H1 (cell line): Measurements from ENCODE around the gene CD180.

Source experiments
- FOSL1 ChIP-seq: IDR thresholded peaks from 2 replicates; pipeline ENCODE4 v1.6.1; 2011; ENCODE audit warnings: mild to moderate bottlenecking, low read depth, low read length, moderate library complexity; ENCODE audit not compliant: insufficient read depth
- GTF2F1 ChIP-seq: IDR thresholded peaks from 2 replicates; pipeline ENCODE4 v1.6.1; 2012; ENCODE audit warnings: low read depth, low read length, improper control_type of control experiment, borderline replicate concordance
- JUN ChIP-seq: IDR thresholded peaks from 2 replicates; pipeline ENCODE4 v1.6.1; 2011; ENCODE audit warnings: low read depth, mild to moderate bottlenecking, improper control_type of control experiment, low read length
- JUND ChIP-seq: IDR thresholded peaks from 2 replicates; pipeline ENCODE4 v1.6.1; 2011; ENCODE audit warnings: mild to moderate bottlenecking, improper control_type of control experiment, low read length
- TEAD4 ChIP-seq: IDR thresholded peaks from 2 replicates; pipeline ENCODE4 v1.6.1; 2012; ENCODE audit warnings: low read depth, low read length, inconsistent platforms, mixed read lengths
- TF ChIP-seq, protein P1 (sequence below): fragments of 300-600 bp; sonication (generic); IDR thresholded peaks from 2 replicates; pipeline ENCODE4 v1.7.1; 2012; ENCODE audit warnings: low read length, moderate library complexity, mild to moderate bottlenecking, inconsistent platforms; ENCODE audit not compliant: insufficient replicate concordance

GRCh38 chr5:67153292-67153691 lies 43.3 kb downstream of the CD180 start:
- TF ChIP-seq JUND: no peak
- TF ChIP-seq JUN: no peak
- TF ChIP-seq FOSL1: no peak
- TF ChIP-seq, protein P1, sequence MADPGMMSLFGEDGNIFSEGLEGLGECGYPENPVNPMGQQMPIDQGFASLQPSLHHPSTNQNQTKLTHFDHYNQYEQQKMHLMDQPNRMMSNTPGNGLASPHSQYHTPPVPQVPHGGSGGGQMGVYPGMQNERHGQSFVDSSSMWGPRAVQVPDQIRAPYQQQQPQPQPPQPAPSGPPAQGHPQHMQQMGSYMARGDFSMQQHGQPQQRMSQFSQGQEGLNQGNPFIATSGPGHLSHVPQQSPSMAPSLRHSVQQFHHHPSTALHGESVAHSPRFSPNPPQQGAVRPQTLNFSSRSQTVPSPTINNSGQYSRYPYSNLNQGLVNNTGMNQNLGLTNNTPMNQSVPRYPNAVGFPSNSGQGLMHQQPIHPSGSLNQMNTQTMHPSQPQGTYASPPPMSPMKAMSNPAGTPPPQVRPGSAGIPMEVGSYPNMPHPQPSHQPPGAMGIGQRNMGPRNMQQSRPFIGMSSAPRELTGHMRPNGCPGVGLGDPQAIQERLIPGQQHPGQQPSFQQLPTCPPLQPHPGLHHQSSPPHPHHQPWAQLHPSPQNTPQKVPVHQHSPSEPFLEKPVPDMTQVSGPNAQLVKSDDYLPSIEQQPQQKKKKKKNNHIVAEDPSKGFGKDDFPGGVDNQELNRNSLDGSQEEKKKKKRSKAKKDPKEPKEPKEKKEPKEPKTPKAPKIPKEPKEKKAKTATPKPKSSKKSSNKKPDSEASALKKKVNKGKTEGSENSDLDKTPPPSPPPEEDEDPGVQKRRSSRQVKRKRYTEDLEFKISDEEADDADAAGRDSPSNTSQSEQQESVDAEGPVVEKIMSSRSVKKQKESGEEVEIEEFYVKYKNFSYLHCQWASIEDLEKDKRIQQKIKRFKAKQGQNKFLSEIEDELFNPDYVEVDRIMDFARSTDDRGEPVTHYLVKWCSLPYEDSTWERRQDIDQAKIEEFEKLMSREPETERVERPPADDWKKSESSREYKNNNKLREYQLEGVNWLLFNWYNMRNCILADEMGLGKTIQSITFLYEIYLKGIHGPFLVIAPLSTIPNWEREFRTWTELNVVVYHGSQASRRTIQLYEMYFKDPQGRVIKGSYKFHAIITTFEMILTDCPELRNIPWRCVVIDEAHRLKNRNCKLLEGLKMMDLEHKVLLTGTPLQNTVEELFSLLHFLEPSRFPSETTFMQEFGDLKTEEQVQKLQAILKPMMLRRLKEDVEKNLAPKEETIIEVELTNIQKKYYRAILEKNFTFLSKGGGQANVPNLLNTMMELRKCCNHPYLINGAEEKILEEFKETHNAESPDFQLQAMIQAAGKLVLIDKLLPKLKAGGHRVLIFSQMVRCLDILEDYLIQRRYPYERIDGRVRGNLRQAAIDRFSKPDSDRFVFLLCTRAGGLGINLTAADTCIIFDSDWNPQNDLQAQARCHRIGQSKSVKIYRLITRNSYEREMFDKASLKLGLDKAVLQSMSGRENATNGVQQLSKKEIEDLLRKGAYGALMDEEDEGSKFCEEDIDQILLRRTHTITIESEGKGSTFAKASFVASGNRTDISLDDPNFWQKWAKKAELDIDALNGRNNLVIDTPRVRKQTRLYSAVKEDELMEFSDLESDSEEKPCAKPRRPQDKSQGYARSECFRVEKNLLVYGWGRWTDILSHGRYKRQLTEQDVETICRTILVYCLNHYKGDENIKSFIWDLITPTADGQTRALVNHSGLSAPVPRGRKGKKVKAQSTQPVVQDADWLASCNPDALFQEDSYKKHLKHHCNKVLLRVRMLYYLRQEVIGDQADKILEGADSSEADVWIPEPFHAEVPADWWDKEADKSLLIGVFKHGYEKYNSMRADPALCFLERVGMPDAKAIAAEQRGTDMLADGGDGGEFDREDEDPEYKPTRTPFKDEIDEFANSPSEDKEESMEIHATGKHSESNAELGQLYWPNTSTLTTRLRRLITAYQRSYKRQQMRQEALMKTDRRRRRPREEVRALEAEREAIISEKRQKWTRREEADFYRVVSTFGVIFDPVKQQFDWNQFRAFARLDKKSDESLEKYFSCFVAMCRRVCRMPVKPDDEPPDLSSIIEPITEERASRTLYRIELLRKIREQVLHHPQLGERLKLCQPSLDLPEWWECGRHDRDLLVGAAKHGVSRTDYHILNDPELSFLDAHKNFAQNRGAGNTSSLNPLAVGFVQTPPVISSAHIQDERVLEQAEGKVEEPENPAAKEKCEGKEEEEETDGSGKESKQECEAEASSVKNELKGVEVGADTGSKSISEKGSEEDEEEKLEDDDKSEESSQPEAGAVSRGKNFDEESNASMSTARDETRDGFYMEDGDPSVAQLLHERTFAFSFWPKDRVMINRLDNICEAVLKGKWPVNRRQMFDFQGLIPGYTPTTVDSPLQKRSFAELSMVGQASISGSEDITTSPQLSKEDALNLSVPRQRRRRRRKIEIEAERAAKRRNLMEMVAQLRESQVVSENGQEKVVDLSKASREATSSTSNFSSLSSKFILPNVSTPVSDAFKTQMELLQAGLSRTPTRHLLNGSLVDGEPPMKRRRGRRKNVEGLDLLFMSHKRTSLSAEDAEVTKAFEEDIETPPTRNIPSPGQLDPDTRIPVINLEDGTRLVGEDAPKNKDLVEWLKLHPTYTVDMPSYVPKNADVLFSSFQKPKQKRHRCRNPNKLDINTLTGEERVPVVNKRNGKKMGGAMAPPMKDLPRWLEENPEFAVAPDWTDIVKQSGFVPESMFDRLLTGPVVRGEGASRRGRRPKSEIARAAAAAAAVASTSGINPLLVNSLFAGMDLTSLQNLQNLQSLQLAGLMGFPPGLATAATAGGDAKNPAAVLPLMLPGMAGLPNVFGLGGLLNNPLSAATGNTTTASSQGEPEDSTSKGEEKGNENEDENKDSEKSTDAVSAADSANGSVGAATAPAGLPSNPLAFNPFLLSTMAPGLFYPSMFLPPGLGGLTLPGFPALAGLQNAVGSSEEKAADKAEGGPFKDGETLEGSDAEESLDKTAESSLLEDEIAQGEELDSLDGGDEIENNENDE: no peak
- no peak for TF ChIP-seq GTF2F1
- TF ChIP-seq TEAD4: no peak
